ENCODE results near the gene EMSY. TPM values are rescaled to one million over a fixed set of nuclear protein-coding genes. Genes with fewer than 3 reads are reported as not detected.

Gene EMSY
- total and polyA plus RNA-seq, 12 donors: 5.9 to 23.4 (median 16.9) TPM

DNA sequence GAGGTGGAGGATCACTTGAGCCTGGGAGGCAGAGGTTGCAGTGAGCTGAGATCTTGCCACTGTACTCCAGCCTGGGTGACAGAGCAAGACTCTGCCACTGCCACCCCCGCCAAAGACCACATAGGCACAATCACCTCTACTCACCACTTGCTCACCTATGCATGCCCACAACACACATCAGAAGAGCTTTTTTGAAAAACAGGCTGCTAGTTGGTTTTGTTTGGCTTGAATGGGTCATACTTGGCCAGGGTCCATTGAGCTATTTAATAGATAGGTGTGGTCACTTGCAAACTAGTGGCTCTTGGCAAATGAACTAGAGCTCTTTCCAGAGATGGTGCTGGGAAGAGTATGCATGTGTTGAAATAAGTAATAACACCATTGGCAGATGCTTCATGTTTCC, 80.1 kb downstream of the EMSY start:
- Histone ChIP-seq H3K9me3 (no peaks in the 10 kb centered on the region), H3K36me3 (peaks cover 0 to 88% (median 12%) of the 10 kb centered on the region in 9 donors), H3K4me3 (no peak overlapping the region), H3K27me3 (no peaks in the 10 kb centered on the region), H3K27ac (no peak overlapping the region), H3K4me1 (peaks cover 0 to 12% (median 7%) of the 10 kb centered on the region in 9 donors)
- TF ChIP-seq, protein P1, sequence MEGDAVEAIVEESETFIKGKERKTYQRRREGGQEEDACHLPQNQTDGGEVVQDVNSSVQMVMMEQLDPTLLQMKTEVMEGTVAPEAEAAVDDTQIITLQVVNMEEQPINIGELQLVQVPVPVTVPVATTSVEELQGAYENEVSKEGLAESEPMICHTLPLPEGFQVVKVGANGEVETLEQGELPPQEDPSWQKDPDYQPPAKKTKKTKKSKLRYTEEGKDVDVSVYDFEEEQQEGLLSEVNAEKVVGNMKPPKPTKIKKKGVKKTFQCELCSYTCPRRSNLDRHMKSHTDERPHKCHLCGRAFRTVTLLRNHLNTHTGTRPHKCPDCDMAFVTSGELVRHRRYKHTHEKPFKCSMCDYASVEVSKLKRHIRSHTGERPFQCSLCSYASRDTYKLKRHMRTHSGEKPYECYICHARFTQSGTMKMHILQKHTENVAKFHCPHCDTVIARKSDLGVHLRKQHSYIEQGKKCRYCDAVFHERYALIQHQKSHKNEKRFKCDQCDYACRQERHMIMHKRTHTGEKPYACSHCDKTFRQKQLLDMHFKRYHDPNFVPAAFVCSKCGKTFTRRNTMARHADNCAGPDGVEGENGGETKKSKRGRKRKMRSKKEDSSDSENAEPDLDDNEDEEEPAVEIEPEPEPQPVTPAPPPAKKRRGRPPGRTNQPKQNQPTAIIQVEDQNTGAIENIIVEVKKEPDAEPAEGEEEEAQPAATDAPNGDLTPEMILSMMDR (IDR thresholded peaks at IDR 0.05): no peak
- DNase-seq (peak in 1 of 2 donors; percentile 48), ATAC-seq (peak; percentile 58 to 84 (median 72))
- WGBS, 2 donors: 88 to 97% methylated on average over 1 of the region's 1 CpG
- intact Hi-C loops (cut with DNase I): no loop called here

DNA sequence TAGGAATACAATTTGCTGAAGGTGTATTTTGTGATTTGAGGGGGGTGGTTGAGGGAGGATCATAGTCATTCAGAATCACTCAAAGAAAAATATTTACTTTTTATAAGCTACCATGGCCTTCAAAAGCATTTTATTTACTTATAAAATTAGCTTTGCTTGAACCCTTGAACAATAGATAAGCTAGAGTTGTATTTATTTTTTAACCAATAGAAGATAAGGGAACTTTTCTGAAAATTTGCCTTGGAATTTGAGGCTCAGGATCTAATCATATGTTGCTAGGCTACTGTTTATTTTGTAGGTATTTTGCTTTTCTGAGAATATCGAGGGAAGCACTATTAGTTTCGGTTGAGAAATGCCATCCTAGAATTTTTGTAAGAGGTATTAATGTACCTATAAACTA, 82.1 kb downstream of the EMSY start:
- H3K4me3 ChIP-seq: no peak overlapping the region
- H3K27me3 ChIP-seq: no peaks in the 10 kb centered on the region
- peaks cover 0 to 12% (median 7%) of the 10 kb centered on the region in 9 donors for H3K4me1 ChIP-seq
- H3K9me3 ChIP-seq: no peaks in the 10 kb centered on the region
- no peak for ATAC-seq
- intact Hi-C loops (cut with DNase I): no loop called here
- DNase-seq: no peak
- WGBS, 2 donors: 39 to 87% methylated on average over 2 of the region's 2 CpGs
- H3K27ac ChIP-seq: no peak overlapping the region
- H3K36me3 ChIP-seq: peaks cover 0 to 95% (median 16%) of the 10 kb centered on the region in 9 donors
- TF ChIP-seq, protein P1 (IDR thresholded peaks at IDR 0.05): no peak

DNA sequence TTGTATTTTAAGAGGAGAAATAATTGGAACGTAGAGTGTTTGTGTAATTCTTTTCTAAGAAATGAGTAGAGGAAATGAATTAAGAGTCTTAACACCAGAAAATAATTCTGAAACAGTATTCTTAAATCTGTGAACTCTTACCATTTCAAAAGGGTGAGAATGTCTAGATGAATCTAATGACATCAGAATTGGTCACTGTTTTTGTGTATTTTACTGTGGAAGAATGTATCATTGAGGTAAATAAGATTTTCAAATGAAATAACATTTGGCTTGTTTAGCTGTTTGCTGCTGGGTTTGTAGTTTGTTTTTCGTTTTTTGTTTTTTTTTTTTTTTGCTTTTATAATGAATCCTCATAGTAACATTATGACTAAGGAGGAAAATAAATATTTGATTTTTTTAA, 97.6 kb downstream of the EMSY start:
- 83 to 90% methylated on average over 2 of the region's 2 CpGs for WGBS, 2 donors
- peaks cover 0 to 99% (median 32%) of the 10 kb centered on the region in 9 donors for H3K36me3 ChIP-seq
- ATAC-seq: no peak

DNA sequence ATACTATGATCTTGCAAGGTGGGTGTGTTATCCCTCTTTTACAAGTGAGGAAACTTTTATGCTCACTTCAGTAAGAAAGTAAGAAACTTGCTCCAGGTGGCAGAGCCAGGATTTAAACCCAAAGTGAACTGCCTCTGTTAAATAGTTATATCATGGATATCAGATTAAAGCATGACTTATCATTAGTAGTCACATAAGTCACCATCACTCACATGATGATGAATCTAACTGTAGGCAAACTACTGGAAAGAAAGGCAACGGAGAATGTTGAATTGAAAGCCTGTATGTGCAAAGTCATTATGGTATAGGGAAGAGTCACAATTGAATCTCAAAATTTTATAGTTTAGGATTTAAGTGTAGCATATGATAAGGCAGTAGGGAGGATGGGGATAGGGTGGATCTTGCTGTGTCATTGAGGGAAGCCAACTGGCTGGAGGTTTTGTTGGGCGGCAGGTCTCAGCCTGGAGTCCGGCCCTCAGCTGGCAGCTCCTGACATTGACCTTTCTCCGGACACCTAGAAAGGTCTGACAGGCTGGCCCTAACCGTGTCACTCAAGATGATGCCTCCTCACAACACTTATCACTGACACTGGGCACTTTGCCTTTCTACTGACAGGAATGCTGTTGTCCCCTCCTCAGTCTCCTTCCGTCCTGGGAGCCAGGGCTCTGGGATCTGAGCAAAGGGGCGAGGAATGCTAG, 98.3 kb downstream of the EMSY start:
- Histone ChIP-seq H3K9me3 (no peaks in the 10 kb centered on the region), H3K27me3 (no peaks in the 10 kb centered on the region), H3K4me1 (no peaks in the 10 kb centered on the region), H3K27ac (no peak overlapping the region), H3K36me3 (peaks cover 0 to 99% (median 32%) of the 10 kb centered on the region in 9 donors), H3K4me3 (no peak overlapping the region)
- 54 to 68% methylated on average over 7 of the region's 7 CpGs for WGBS, 2 donors
- TF ChIP-seq, protein P1 (IDR thresholded peaks at IDR 0.05): no peak
- ATAC-seq: peak; percentile 38 to 85 (median 70)
- DNase-seq: peak in 1 of 2 donors; percentile 36
- intact Hi-C loops (cut with DNase I): no loop called here

More for the DNA sequence above, 97.6 kb downstream of the EMSY start:
- Histone ChIP-seq H3K4me3 (no peak overlapping the region), H3K27me3 (no peaks in the 10 kb centered on the region), H3K27ac (no peak overlapping the region), H3K4me1 (no peaks in the 10 kb centered on the region), H3K9me3 (no peaks in the 10 kb centered on the region)
- TF ChIP-seq, protein P1 (IDR thresholded peaks at IDR 0.05): no peak
- intact Hi-C loops (cut with DNase I): no loop called here
- no peak for DNase-seq

Measured in heart right ventricle (tissue), 16 donors.